ENCODE results near the gene ATG5. TPM values are rescaled to one million over a fixed set of nuclear protein-coding genes. Genes with fewer than 3 reads are reported as not detected.

Gene ATG5
- total RNA-seq, 1 donor from 2014 or later, result 16.0 TPM

GRCh38 chr6:106226676-106227075 lies 98.9 kb downstream of the ATG5 start:
- ATAC-seq (no peak), DNase-seq (ENCODE audit: low spot score) (no peak)

GRCh38 chr6:106225581-106225980 lies 100.0 kb downstream of the ATG5 start:
- peak; percentile 82 for ATAC-seq

GRCh38 chr6:106223300-106223930 lies 102.1 kb downstream of the ATG5 start:
- DNase-seq (ENCODE audit: low spot score) (no peak), ATAC-seq (peak; percentile 81)

More at GRCh38 chr6:106225581-106225980, 100.0 kb downstream of the ATG5 start:
- DNase-seq (ENCODE audit: low spot score), result no peak

DNA sequence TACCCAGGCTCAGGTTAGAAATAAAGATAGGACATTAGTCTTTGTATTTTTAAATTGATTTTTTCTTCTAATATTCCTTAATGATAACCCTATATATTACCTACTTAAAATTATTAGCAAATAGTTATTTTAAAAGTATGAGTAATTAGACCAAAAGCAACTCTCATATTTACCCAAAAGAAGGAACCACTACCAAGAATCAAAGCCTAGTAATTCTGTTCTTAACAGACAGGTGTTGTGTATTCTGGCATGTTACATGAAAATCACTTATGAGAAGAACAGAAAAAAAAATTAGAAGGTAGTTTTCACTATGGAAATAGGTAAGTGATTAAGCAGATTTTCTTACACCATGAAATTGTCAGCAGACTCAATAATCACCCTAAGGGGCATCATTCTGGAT lies 105.1 kb downstream of the ATG5 start:
- no peak for ATAC-seq
- DNase-seq (ENCODE audit: low spot score), result no peak

DNA sequence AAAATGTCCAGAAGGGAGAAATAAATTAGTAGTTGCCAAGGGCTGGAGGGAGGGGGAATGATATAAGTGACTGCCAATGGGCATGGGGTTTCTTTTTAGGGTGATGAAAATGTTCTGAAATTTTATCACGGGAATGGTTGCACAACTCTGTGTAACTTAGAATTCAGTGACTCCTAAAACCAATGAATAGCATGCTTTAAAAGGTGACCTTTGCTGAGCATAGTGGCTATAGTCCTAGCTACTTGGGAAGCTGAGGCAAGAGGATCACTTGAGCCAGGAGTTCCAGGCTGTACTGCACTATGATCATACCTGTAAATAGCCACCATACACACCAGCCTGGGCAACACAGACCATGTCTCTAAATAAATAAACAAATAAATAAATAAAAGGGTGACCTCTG lies 109.0 kb downstream of the ATG5 start:
- ATAC-seq (peak; percentile 44), DNase-seq (ENCODE audit: low spot score) (no peak)

DNA sequence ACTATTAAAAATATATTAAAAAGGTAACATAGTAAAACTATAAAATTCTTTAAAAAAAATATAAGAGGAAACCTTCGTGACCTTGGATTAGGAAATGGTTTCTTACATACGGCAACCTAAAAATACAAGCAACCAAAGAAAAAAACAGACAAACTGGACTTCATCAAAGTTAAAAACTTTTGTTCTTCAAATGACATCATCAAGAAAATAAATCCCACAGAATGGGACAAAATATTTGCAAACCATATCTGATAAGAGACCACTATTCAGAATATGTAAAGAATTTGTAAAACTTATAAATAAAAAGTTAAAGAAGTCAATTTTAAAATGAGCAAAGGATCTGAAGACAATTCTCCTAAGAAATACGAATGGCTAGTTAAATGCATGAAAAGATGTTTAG lies 110.0 kb downstream of the ATG5 start:
- ATAC-seq (no peak), DNase-seq (ENCODE audit: low spot score) (no peak)

GRCh38 chr6:106214531-106214930 lies 111.0 kb downstream of the ATG5 start:
- DNase-seq (ENCODE audit: low spot score) (no peak), ATAC-seq (no peak)

GRCh38 chr6:106213660-106214289 lies 111.8 kb downstream of the ATG5 start:
- DNase-seq (ENCODE audit: low spot score) (no peak), ATAC-seq (no peak)

- ATAC-seq (no peak), DNase-seq (ENCODE audit: low spot score) (no peak)
Observed at GRCh38 chr6:106212576-106212975, 113.0 kb downstream of the ATG5 start.

GRCh38 chr6:106206905-106207304 lies 118.7 kb downstream of the ATG5 start:
- DNase-seq (ENCODE audit: low spot score), result no peak
- ATAC-seq, result no peak

GRCh38 chr6:106204961-106205360 lies 120.6 kb downstream of the ATG5 start:
- no peak for DNase-seq (ENCODE audit: low spot score)
- no peak for ATAC-seq

- no peak for ATAC-seq
- DNase-seq (ENCODE audit: low spot score), result no peak
Observed at GRCh38 chr6:106199998-106200397, 125.6 kb downstream of the ATG5 start.

DNA sequence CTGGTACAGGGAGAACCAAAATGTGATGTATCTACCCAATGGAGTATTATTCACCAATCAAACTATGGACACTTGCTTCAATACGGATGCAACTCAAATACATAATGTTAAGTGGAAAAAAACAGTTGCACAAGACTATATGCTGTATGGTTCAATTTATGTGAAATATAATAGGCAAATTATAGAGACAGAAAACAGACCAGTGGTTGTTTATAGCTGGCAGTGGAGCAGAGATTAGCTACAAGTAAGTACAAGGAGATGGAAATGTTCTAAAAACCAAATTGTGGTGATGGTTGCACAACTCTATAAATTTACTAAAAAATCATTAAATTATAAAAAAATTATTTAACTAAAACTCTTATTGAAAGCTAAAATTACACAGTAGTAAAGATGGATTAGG lies 126.2 kb downstream of the ATG5 start:
- no peak for DNase-seq (ENCODE audit: low spot score)
- no peak for ATAC-seq

GRCh38 chr6:106197441-106197840 lies 128.1 kb downstream of the ATG5 start:
- DNase-seq (ENCODE audit: low spot score) (no peak), ATAC-seq (no peak)

GRCh38 chr6:106194949-106195921 lies 130.3 kb downstream of the ATG5 start:
- DNase-seq (ENCODE audit: low spot score) (no peak), ATAC-seq (no peak)

DNA sequence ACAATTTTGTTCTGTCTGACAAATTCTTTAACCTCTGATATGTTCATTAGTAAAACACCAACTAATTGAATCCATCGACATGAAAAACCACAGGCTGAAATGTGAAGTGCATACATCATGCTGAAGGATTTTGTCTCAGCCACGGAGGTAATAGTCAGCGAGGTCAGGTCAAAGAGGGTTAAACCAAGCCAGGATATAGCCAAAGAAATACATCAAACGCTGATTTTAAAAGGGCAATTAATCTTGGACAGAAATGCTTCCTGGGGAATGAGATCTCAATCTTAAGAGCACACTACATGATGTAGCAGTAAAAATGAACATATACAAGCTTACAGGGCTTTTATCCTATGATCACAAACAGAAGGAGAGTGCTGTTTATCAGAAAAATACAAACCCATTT lies 132.7 kb downstream of the ATG5 start:
- ATAC-seq (no peak), DNase-seq (ENCODE audit: low spot score) (no peak)

- no peak for ATAC-seq
Observed at GRCh38 chr6:106188104-106188794, 137.3 kb downstream of the ATG5 start.

DNA sequence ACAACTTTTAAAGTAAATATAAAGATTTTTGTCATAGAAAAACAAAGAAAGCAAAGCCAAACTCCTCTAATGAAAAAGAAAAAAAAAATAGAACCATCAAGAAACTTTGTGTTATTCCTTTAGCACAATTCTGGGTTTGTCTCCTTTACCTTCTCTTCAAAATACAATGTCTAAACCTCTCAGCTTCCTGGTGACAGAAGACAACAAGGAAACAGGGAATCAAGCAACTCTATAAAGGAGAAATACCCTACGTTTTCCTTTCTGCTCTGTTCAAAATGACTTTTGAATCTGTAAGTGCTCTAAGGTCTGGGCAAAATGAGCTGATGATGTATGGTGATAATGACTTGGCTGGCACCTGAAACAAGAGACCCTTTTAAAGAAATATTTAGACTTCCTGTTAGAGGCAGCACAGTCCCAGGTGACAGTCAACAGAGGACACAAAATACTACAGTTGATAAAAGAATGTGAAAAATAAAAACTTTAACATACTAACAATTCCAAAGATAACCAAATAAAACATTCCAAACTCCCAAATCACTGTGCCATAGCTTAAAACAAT lies 138.1 kb downstream of the ATG5 start:
- DNase-seq (ENCODE audit: low spot score) (no peak), ATAC-seq (no peak)

More at GRCh38 chr6:106188104-106188794, 137.3 kb downstream of the ATG5 start:
- no peak for DNase-seq (ENCODE audit: low spot score)

- DNase-seq (ENCODE audit: low spot score) (no peak), ATAC-seq (no peak)
Observed at GRCh38 chr6:106186714-106187113, 138.8 kb downstream of the ATG5 start.

DNA sequence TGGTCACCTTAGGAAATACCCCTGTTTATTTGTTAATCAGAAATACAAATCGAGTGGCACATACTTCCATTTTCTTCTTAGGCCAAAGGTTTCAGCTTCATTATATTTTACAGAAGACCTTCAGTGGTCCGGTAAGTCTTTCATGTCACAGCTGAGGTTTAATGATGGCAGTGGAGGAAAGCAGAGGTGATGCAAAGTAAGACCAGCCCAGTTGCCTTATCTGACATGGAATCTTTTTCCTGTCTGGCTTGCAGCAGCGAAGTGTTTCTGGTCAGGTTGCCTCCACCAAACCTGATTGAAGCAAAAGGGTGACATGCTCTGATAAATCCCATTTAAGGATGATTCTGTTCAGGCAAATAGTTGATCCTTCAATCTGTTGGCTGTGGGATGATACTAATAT lies 139.4 kb downstream of the ATG5 start:
- DNase-seq (ENCODE audit: low spot score) (no peak), ATAC-seq (no peak)

DNA sequence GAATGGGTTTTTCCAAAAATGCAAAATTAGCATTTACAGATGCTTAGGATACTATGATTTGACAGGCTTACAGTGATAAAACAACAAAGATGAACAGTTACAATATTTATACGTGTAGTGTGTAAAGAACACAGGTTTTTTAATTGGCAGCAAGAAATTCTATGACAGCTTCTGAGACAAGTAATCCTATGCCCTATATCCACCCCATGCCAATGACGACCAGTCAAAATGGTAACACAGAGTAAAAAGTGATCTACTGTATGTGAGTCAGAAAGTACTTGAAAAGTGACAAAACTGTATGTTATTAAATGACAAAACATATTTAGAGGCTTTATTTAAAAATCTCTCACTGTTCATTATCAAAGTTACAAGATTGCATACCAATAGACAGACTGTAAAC lies 139.9 kb downstream of the ATG5 start:
- DNase-seq (ENCODE audit: low spot score) (no peak), ATAC-seq (no peak)
